Esophagus squamous epithelium (tissue), 5 donors: ENCODE measurements around the gene USP11. TPM values are rescaled to one million over a fixed set of nuclear protein-coding genes. Genes with fewer than 3 reads are reported as not detected.

Source experiments
- DNase-seq: peaks from one replicate; lab custom pipeline; 2025; lab: John Stamatoyannopoulos, UW
- H3K27ac ChIP-seq, 4 donors: fragments of 200-600 bp; sonication (generic); one replicate each; pipeline ENCODE4 v1.5.1; 2016 to 2019; ENCODE audit warnings: mild to moderate bottlenecking in 1 of 4
- H3K27me3 ChIP-seq, 4 donors: fragments of 200-600 bp; sonication (generic); 1 replicate in 3 of 4; 2 replicates in 1 of 4; pipeline versions ENCODE4 v1.5.1 to v1.6.0; 2017 to 2021; ENCODE audit warnings: antibody characterized with exemption in 1 of 4
- H3K36me3 ChIP-seq, 3 donors: fragments of 200-600 bp; sonication (generic); one replicate each; pipeline ENCODE4 v1.5.1; 2016 to 2019
- H3K4me1 ChIP-seq, 3 donors: fragments of 200-600 bp; sonication (generic); one replicate each; pipeline ENCODE4 v1.5.1; 2017 to 2019
- H3K4me3 ChIP-seq, 4 donors: fragments of 200-600 bp; sonication (generic); 1 replicate in 3 of 4; 2 replicates in 1 of 4; pipeline ENCODE4 v1.5.1; 2016 to 2019; ENCODE audit warnings: mild to moderate bottlenecking in 2 of 4, moderate library complexity in 1 of 4
- H3K9me3 ChIP-seq, 3 donors: fragments of 200-600 bp; sonication (generic); one replicate each; pipeline ENCODE4 v1.5.1; 2016 to 2019
- POLR2A ChIP-seq, 4 donors: fragments of 450-650 bp; IDR thresholded peaks; one replicate each; pipeline ENCODE4 v1.6.1; 2017; ENCODE audit warnings: antibody characterized with exemption in 4 of 4, mild to moderate bottlenecking in 4 of 4, moderate library complexity in 3 of 4
- WGBS, 2 donors: methylation state at CpG; one replicate each; pipeline ENCODE4 v1.1.5; 2018; 5-methylcytosine and 5-hydroxymethylcytosine counted together
- intact Hi-C: fragments of 100-400 bp; cut with DNase I; formaldehyde crosslinking; loops from one replicate; pipeline ENCODE4 v1.15.0; 2022
- total RNA-seq, 4 donors: library from RNA; depleted of rRNA; stranded (reverse); fragments of >200 nt; gene quantifications; one replicate each; pipeline ENCODE4 v1.1.0, GENCODE V29; 2016
- TF ChIP-seq, protein P1 (sequence below), 6 experiments: fragments of 450-650 bp in 4 of 6; fragments of 200-600 bp in 2 of 6; sonication (generic) in 2 of 6; IDR thresholded peaks; one replicate each; pipeline ENCODE4 v1.5.1; 2016 to 2019; ENCODE audit warnings: antibody characterized with exemption in 6 of 6, mild to moderate bottlenecking in 4 of 6, moderate library complexity in 4 of 6
- donor health status: DM: yes; HTN: yes; CAD: no.

The USP11 gene
- total RNA-seq, 4 donors from 2014 or later = 6.6 to 26.9 (median 21.3) TPM

GRCh38 chrX:47208108-47208507, 24.7 kb upstream of the USP11 start:
- Histone ChIP-seq H3K4me1 (no peaks in the 10 kb centered on the region), H3K9me3 (no peaks in the 10 kb centered on the region), H3K27ac (no peak overlapping the region), H3K27me3 (no peaks in the 10 kb centered on the region), H3K4me3 (no peak overlapping the region), H3K36me3 (peaks cover 52 to 100% (median 76%) of the 10 kb centered on the region in 3 donors)
- no peak for DNase-seq
- intact Hi-C loops = loop anchor here (10.0 kb wide), 1 partner anchor 177 kb away; no protein-coding TSS in a partner anchor
- 87 to 96% methylated on average over 3 to 11 of the region's 12 CpGs for WGBS, 2 donors
- TF ChIP-seq POLR2A (IDR thresholded peaks at IDR 0.05) = no peak
- TF ChIP-seq, protein P1, sequence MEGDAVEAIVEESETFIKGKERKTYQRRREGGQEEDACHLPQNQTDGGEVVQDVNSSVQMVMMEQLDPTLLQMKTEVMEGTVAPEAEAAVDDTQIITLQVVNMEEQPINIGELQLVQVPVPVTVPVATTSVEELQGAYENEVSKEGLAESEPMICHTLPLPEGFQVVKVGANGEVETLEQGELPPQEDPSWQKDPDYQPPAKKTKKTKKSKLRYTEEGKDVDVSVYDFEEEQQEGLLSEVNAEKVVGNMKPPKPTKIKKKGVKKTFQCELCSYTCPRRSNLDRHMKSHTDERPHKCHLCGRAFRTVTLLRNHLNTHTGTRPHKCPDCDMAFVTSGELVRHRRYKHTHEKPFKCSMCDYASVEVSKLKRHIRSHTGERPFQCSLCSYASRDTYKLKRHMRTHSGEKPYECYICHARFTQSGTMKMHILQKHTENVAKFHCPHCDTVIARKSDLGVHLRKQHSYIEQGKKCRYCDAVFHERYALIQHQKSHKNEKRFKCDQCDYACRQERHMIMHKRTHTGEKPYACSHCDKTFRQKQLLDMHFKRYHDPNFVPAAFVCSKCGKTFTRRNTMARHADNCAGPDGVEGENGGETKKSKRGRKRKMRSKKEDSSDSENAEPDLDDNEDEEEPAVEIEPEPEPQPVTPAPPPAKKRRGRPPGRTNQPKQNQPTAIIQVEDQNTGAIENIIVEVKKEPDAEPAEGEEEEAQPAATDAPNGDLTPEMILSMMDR (IDR thresholded peaks at IDR 0.05) = no peak

- Histone ChIP-seq H3K36me3 (peaks cover 59 to 100% (median 67%) of the 10 kb centered on the region in 3 donors), H3K27ac (no peak overlapping the region), H3K27me3 (no peaks in the 10 kb centered on the region), H3K9me3 (no peaks in the 10 kb centered on the region), H3K4me1 (no peaks in the 10 kb centered on the region), H3K4me3 (no peak overlapping the region)
- DNase-seq = no peak
- TF ChIP-seq, protein P1 (IDR thresholded peaks at IDR 0.05) = no peak
- TF ChIP-seq POLR2A (IDR thresholded peaks at IDR 0.05) = no peak
- WGBS, 2 donors = 80 to 93% methylated on average over 1 to 10 of the region's 16 CpGs
- intact Hi-C loops = loop anchor here (10.0 kb wide), 1 partner anchor 175 kb away; no protein-coding TSS in a partner anchor
These were observed 23.1 kb upstream of the USP11 start for GRCh38 chrX:47209508-47210238.

DNA sequence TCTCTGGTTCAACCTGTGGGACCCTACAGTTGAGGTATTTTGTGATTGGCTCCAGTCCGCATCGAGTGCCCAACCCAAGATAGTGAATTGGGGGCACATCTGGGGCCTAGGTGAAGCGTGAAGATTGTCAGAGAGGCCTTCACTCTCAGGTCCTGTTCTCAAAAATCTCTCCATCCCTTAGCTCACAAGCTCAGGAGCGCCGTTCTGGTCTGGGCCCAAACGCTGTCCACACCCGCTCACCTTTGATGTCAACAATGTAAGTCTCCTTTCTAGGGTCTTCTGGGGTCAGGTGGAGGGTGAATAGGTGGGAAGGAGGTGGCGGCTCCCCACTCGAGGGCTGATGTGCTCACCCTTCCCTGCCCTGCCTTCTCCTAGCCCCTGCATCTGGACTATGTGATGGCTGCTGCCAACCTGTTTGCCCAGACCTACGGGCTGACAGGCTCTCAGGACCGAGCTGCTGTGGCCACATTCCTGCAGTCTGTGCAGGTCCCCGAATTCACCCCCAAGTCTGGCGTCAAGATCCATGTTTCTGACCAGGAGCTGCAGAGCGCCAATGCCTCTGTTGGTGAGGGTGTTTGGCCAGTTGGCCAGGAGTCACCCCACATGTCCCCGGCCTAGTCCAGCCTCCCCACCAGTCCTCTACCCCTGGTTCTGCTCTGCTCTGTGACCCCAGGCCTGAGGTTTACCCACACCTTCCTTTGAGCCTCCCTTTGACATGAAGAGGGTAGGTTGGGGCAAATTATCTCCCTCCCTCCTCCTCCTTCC, 22.0 kb upstream of the USP11 start:
- H3K4me3 ChIP-seq = no peak overlapping the region
- no peak overlapping the region for H3K27ac ChIP-seq
- no peaks in the 10 kb centered on the region for H3K27me3 ChIP-seq
- intact Hi-C loops = no loop called here
- peaks cover 56 to 100% (median 66%) of the 10 kb centered on the region in 3 donors for H3K36me3 ChIP-seq
- H3K4me1 ChIP-seq = no peaks in the 10 kb centered on the region
- TF ChIP-seq, protein P1 (IDR thresholded peaks at IDR 0.05) = no peak
- no peak for TF ChIP-seq POLR2A (IDR thresholded peaks at IDR 0.05)
- 92 to 100% methylated on average over 1 to 15 of the region's 15 CpGs for WGBS, 2 donors
- H3K9me3 ChIP-seq = no peaks in the 10 kb centered on the region
- DNase-seq = no peak

- H3K27me3 ChIP-seq = no peaks in the 10 kb centered on the region
- TF ChIP-seq, protein P1 (IDR thresholded peaks at IDR 0.05) = no peak
- TF ChIP-seq POLR2A (IDR thresholded peaks at IDR 0.05) = no peak
- H3K4me1 ChIP-seq = peaks cover 0 to 15% (median 10%) of the 10 kb centered on the region in 3 donors
- no peaks in the 10 kb centered on the region for H3K9me3 ChIP-seq
- WGBS, 2 donors = 85 to 92% methylated on average over 7 to 11 of the region's 12 CpGs
- intact Hi-C loops = no loop called here
- no peak overlapping the region for H3K27ac ChIP-seq
- no peak overlapping the region for H3K4me3 ChIP-seq
- DNase-seq = no peak
- peaks cover 43 to 86% (median 59%) of the 10 kb centered on the region in 3 donors for H3K36me3 ChIP-seq
These were observed 20.2 kb upstream of the USP11 start for GRCh38 chrX:47212381-47213293.
